Gastroesophageal sphincter (tissue), 3 donors: ENCODE data around the gene ZNF555.

Experiments
- POLR2A ChIP-seq, 2 donors: fragments of 450-650 bp; IDR thresholded peaks; one replicate each; pipeline ENCODE4 v1.6.1; 2017; ENCODE audit warnings: antibody characterized with exemption in 2 of 2, mild to moderate bottlenecking in 2 of 2, moderate library complexity in 1 of 2
- TF ChIP-seq, protein P1 (sequence below), 4 experiments: fragments of 200-600 bp in 2 of 4; fragments of 450-650 bp in 2 of 4; sonication (generic) in 1 of 4; IDR thresholded peaks; one replicate each; pipeline ENCODE4 v1.5.1; 2017 to 2019; ENCODE audit warnings: antibody characterized with exemption in 4 of 4, mild to moderate bottlenecking in 2 of 4, moderate library complexity in 2 of 4

DNA sequence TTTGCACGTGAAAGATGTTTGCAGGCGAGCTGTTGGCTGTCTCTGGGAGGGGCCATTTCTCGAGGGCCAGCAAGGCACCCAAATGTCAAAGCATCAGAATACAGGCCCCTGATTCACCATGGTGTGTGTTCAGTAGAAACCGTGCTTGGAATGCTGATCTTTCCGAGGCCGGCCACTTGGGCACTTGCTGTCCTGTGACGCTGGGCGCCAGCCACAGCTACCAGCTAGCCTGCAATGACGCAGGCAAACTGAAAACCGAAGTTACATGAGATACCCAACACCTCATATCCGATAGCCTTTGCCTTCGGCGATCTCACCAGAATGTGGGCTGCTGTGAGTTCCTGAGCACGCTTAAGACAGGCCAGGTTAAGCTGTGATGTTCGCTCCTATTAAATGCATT lies 44.0 kb upstream of the ZNF555 start:
- TF ChIP-seq, protein P1, sequence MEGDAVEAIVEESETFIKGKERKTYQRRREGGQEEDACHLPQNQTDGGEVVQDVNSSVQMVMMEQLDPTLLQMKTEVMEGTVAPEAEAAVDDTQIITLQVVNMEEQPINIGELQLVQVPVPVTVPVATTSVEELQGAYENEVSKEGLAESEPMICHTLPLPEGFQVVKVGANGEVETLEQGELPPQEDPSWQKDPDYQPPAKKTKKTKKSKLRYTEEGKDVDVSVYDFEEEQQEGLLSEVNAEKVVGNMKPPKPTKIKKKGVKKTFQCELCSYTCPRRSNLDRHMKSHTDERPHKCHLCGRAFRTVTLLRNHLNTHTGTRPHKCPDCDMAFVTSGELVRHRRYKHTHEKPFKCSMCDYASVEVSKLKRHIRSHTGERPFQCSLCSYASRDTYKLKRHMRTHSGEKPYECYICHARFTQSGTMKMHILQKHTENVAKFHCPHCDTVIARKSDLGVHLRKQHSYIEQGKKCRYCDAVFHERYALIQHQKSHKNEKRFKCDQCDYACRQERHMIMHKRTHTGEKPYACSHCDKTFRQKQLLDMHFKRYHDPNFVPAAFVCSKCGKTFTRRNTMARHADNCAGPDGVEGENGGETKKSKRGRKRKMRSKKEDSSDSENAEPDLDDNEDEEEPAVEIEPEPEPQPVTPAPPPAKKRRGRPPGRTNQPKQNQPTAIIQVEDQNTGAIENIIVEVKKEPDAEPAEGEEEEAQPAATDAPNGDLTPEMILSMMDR (IDR thresholded peaks at IDR 0.05): no peak
- no peak for TF ChIP-seq POLR2A (IDR thresholded peaks at IDR 0.05)
